Stromal cell of bone marrow (primary cell): ENCODE results near the gene CHIC2.
A peak's percentile ranks its signal among the peaks of the same experiment; 100 is the strongest.
"Not testable (repeated sequence)": the region's sequence is repeated elsewhere in the genome, so short reads cannot be mapped to it uniquely, and the experiment has no call there.

Experiments used
- DNase-seq: peaks from one replicate; pipeline ENCODE4 v3.0.0-alpha.2; 2012; ENCODE audit warnings: low read depth

Gene CHIC2

GRCh38 chr4:54064317-54065111 is at the start of gene CHIC2:
CHIC2 (minus strand) TSS chr4:54064605; CDS start chr4:54064300, 305 bp downstream.
- peak; percentile 87 for DNase-seq

GRCh38 chr4:54113206-54113605 is 48.8 kb upstream of the CHIC2 start:
- DNase-seq, result not testable (repeated sequence)

GRCh38 chr4:54110019-54110416 is 45.6 kb upstream of the CHIC2 start:
- no peak for DNase-seq

GRCh38 chr4:54109241-54110018 is 45.0 kb upstream of the CHIC2 start:
- no peak for DNase-seq

- DNase-seq, result no peak
Measured at GRCh38 chr4:54107951-54108748, 43.7 kb upstream of the CHIC2 start.

- DNase-seq, result no peak
Measured at GRCh38 chr4:54104907-54105306, 40.5 kb upstream of the CHIC2 start.

- DNase-seq, result no peak
Measured at GRCh38 chr4:54103190-54103574, 38.8 kb upstream of the CHIC2 start.

GRCh38 chr4:54102531-54103106 is 38.2 kb upstream of the CHIC2 start:
- DNase-seq, result no peak

GRCh38 chr4:54101190-54102041 is 37.0 kb upstream of the CHIC2 start:
- no peak for DNase-seq

GRCh38 chr4:54100595-54101189 is 36.3 kb upstream of the CHIC2 start:
- no peak for DNase-seq

GRCh38 chr4:54099748-54100574 is 35.6 kb upstream of the CHIC2 start, which contains the start of gene GSX2:
GSX2 (plus strand) TSS chr4:54100163; CDS start chr4:54100345, 182 bp downstream.
- no peak for DNase-seq

GRCh38 chr4:54099287-54099747 is 34.9 kb upstream of the CHIC2 start:
- DNase-seq, result no peak

- DNase-seq, result no peak
Measured at GRCh38 chr4:54098375-54098774, 34.0 kb upstream of the CHIC2 start.

GRCh38 chr4:54097152-54097551 is 32.7 kb upstream of the CHIC2 start:
- DNase-seq, result no peak

- DNase-seq, result no peak
Measured at GRCh38 chr4:54096295-54096962, 32.0 kb upstream of the CHIC2 start.

GRCh38 chr4:54095110-54095825 is 30.9 kb upstream of the CHIC2 start:
- DNase-seq, result no peak

GRCh38 chr4:54094451-54094850 is 30.0 kb upstream of the CHIC2 start:
- no peak for DNase-seq
